H9 (cell line): ENCODE data around the gene TBC1D22A. TPM values are rescaled to one million over a fixed set of nuclear protein-coding genes. Genes with fewer than 3 reads are reported as not detected.
A peak's percentile ranks its signal among the peaks of the same experiment; 100 is the strongest.

Experiments
- DNase-seq: peaks from one replicate; pipeline ENCODE4 v3.0.0-alpha.2; 2017
- H2AFZ ChIP-seq: one replicate; pipeline ENCODE4 v1.6.1; 2013; ENCODE audit warnings: mild to moderate bottlenecking, low read length, control low read depth, moderate library complexity
- H2AK5ac ChIP-seq: 2 replicates; pipeline ENCODE4 v1.6.1; 2013; ENCODE audit warnings: low read length, control low read depth, mixed read lengths; ENCODE audit not compliant: insufficient read length
- H2BK120ac ChIP-seq: one replicate; pipeline ENCODE4 v1.6.1; 2013; ENCODE audit warnings: low read depth, mild to moderate bottlenecking, low read length, control low read depth, inconsistent platforms; ENCODE audit not compliant: poor library complexity, severe bottlenecking
- H2BK12ac ChIP-seq: 2 replicates; pipeline ENCODE4 v1.6.1; 2013; ENCODE audit warnings: low read length, control low read depth, mixed read lengths, low read depth; ENCODE audit not compliant: insufficient read length
- H2BK15ac ChIP-seq: 2 replicates; pipeline ENCODE4 v1.6.1; 2013; ENCODE audit warnings: low read depth, low read length, control low read depth
- H2BK20ac ChIP-seq: one replicate; pipeline ENCODE4 v1.6.1; 2013; ENCODE audit warnings: low read depth, mild to moderate bottlenecking, low read length, control low read depth, inconsistent platforms; ENCODE audit not compliant: poor library complexity, severe bottlenecking
- H2BK5ac ChIP-seq: 2 replicates; pipeline ENCODE4 v1.6.1; 2013; ENCODE audit warnings: low read length, control low read depth, mixed read lengths; ENCODE audit not compliant: insufficient read length
- H3K14ac ChIP-seq: 2 replicates; pipeline ENCODE4 v1.6.1; 2013; ENCODE audit warnings: low read length, control low read depth; ENCODE audit not compliant: insufficient read depth
- H3K18ac ChIP-seq: 2 replicates; pipeline ENCODE4 v1.6.1; 2013; ENCODE audit warnings: low read depth, mild to moderate bottlenecking, mixed read lengths, low read length, control low read depth; ENCODE audit not compliant: insufficient read length
- H3K23ac ChIP-seq: 2 replicates; pipeline ENCODE4 v1.6.1; 2013; ENCODE audit warnings: low read length, control low read depth, mixed read lengths, low read depth; ENCODE audit not compliant: insufficient read length
- H3K23me2 ChIP-seq: 2 replicates; pipeline ENCODE4 v1.6.1; 2013; ENCODE audit warnings: low read depth, mild to moderate bottlenecking, mixed read lengths, low read length, control low read depth; ENCODE audit not compliant: insufficient read length, poor library complexity, severe bottlenecking
- H3K27ac ChIP-seq: 2 replicates; pipeline ENCODE4 v1.5.1; 2013; ENCODE audit warnings: low read length, control low read depth, mixed read lengths, low read depth; ENCODE audit not compliant: insufficient read length
- H3K27me3 ChIP-seq: 2 replicates; pipeline ENCODE4 v1.6.1; 2013; ENCODE audit warnings: low read length, control low read depth, inconsistent platforms; ENCODE audit not compliant: insufficient read depth
- H3K4ac ChIP-seq: 2 replicates; pipeline ENCODE4 v1.6.1; 2013; ENCODE audit warnings: low read depth, mild to moderate bottlenecking, control low read depth, inconsistent platforms, low read length, moderate library complexity
- H3K4me1 ChIP-seq: 2 replicates; pipeline ENCODE4 v1.6.1; 2013; ENCODE audit warnings: low read length, control low read depth, inconsistent platforms; ENCODE audit not compliant: insufficient read depth
- H3K4me2 ChIP-seq: 2 replicates; pipeline ENCODE4 v1.6.1; 2013; ENCODE audit warnings: low read length, control low read depth, mixed read lengths; ENCODE audit not compliant: insufficient read length, insufficient read depth
- H3K56ac ChIP-seq: 2 replicates; pipeline ENCODE4 v1.6.1; 2013; ENCODE audit warnings: low read depth, mild to moderate bottlenecking, mixed read lengths, low read length, control low read depth; ENCODE audit not compliant: insufficient read length
- H3K79me1 ChIP-seq: 2 replicates; pipeline ENCODE4 v1.6.1; 2013; ENCODE audit warnings: low read depth, mild to moderate bottlenecking, moderate library complexity, low read length, control low read depth, inconsistent platforms; ENCODE audit not compliant: insufficient read depth, poor library complexity, severe bottlenecking
- H3K79me2 ChIP-seq: 2 replicates; pipeline ENCODE4 v1.6.1; 2013; ENCODE audit warnings: low read length, control low read depth, inconsistent platforms; ENCODE audit not compliant: insufficient read depth
- H3K9ac ChIP-seq: 2 replicates; pipeline ENCODE4 v1.6.1; 2013; ENCODE audit warnings: low read length, control low read depth, mixed read lengths; ENCODE audit not compliant: insufficient read length; ENCODE audit errors: extremely low read depth
- H3K9me3 ChIP-seq: one replicate; pipeline ENCODE4 v1.6.1; 2013; ENCODE audit warnings: low read depth, low read length, inconsistent platforms; ENCODE audit not compliant: control insufficient read depth
- H3T11ph ChIP-seq: one replicate; pipeline ENCODE4 v1.6.1; 2013; ENCODE audit warnings: mild to moderate bottlenecking, low read length, control low read depth, inconsistent platforms
- H4K20me1 ChIP-seq: one replicate; pipeline ENCODE4 v1.6.1; 2013; ENCODE audit not compliant: control insufficient read depth, insufficient read length, insufficient read depth
- H4K5ac ChIP-seq: 2 replicates; pipeline ENCODE4 v1.6.1; 2013; ENCODE audit warnings: low read depth, mild to moderate bottlenecking, mixed read lengths, low read length, control low read depth; ENCODE audit not compliant: insufficient read length
- H4K8ac ChIP-seq: replicated peaks from 2 replicates; pipeline ENCODE4 v1.6.1; 2013; ENCODE audit warnings: low read length, control low read depth, mixed read lengths, low read depth; ENCODE audit not compliant: insufficient read length
- H4K91ac ChIP-seq: 2 replicates; pipeline ENCODE4 v1.6.1; 2013; ENCODE audit warnings: low read depth, mild to moderate bottlenecking, moderate library complexity, mixed read lengths, low read length, control low read depth; ENCODE audit not compliant: insufficient read length
- H3K27ac Mint-ChIP-seq, 3 experiments: 2 replicates in 2 of 3; 3 replicates in 1 of 3; pipeline ENCODE4 v1.8.0; 2020 to 2021; ENCODE audit warnings: mixed read lengths in 3 of 3, mild to moderate bottlenecking in 1 of 3, moderate library complexity in 1 of 3
- H3K27me3 Mint-ChIP-seq: 2 replicates; pipeline ENCODE4 v1.8.0; 2021; ENCODE audit warnings: low read depth, mild to moderate bottlenecking, moderate library complexity, mixed read lengths
- H3K36me3 Mint-ChIP-seq, 3 experiments: 2 replicates in 2 of 3; 3 replicates in 1 of 3; pipeline ENCODE4 v1.8.0; 2020 to 2021; ENCODE audit warnings: low read depth in 3 of 3, mixed read lengths in 3 of 3; ENCODE audit not compliant: insufficient read depth in 1 of 3
- H3K4me1 Mint-ChIP-seq, 2 experiments: 2 replicates each; pipeline ENCODE4 v1.8.0; 2020; ENCODE audit warnings: mixed read lengths in 2 of 2
- H3K4me3 Mint-ChIP-seq, 2 experiments: 2 replicates in 1 of 2; 3 replicates in 1 of 2; pipeline ENCODE4 v1.8.0; 2020 to 2021; ENCODE audit warnings: mild to moderate bottlenecking in 2 of 2, mixed read lengths in 2 of 2, moderate library complexity in 1 of 2
- H3K9me3 Mint-ChIP-seq, 2 experiments: 2 replicates in 1 of 2; 3 replicates in 1 of 2; pipeline ENCODE4 v1.8.0; 2020; ENCODE audit warnings: mild to moderate bottlenecking in 2 of 2, mixed read lengths in 2 of 2, moderate library complexity in 1 of 2
- CTCF ChIP-seq: fragments of 200-600 bp; sonication (generic); conservative IDR thresholded peaks from 3 replicates; pipeline ENCODE4 v1.8.0; 2021; ENCODE audit warnings: antibody characterized with exemption, mild to moderate bottlenecking
- WGBS: extraction: QIAGEN DNeasy Blood & Tissue Kit; methylation state at CpG from one replicate; pipeline ENCODE4 v1.1.7; 2013; ENCODE audit warnings: missing lambda C conversion rate, low lambda C conversion rate, mixed read lengths; ENCODE audit not compliant: insufficient read length; ENCODE audit errors: extremely low coverage; 5-methylcytosine and 5-hydroxymethylcytosine counted together
- total RNA-seq: library from RNA; stranded (reverse); gene quantifications from 2 replicates; pipeline ENCODE4 v1.2.1, GENCODE V29; 2021

Gene TBC1D22A
- total RNA-seq, 1 experiment from 2014 or later = 20.8 TPM

DNA sequence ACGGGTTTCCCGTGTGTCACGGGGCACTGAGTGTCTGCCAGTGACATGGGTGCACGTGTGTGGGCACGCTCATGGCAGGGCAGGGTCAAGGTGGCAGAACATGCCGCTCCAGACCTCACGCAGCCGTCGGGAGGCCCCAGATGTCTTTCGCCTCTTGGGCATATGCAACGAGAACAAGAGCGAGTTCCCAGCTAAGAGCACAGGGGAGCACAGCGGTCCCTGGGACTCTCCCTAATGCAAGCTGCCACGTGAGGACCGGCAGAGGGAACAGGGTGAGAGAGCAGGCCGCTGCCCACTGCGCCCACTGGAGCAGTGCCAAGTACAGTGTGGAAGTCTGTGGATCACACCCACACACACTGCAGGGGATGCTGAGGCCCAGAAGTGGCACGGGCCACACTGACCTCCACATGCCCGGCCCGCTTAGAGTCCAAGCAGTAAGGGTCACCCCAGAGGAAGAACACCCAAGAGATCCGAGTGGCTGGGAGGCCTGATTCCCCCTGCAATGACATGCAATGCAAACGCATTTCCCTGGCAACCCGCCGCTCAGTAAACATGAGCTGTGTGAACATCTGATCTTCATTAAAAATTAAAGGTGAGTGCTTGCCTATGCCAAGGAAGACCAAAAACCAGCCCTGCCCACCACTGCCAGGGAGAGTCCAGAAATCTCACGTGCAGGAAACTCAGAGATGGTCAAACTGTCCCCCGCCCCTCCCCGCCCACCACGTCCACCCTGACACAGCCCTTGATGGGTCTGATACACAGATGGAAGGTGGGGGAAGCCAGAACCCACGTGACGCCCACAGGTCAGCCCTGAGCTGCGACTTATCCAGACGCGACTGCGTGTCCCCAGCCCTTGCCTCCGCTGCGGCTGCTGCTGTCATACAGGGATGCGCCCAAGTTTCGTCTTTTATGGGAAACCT, 36.1 kb upstream of the TBC1D22A start:
- no CpG with 5 or more reads among the region's 38 CpGs for WGBS
- Histone ChIP-seq H2BK12ac (no peak overlapping the region), H3K79me2 (no peaks in the 10 kb centered on the region), H3K9ac (no peak overlapping the region), H4K91ac (no peak overlapping the region), H4K8ac (no peak overlapping the region), H3K23me2 (no peaks in the 10 kb centered on the region), H2BK5ac (no peak overlapping the region), H3K27me3 (no peaks in the 10 kb centered on the region), H2AK5ac (no peak overlapping the region), H2BK15ac (no peak overlapping the region), H2BK120ac (no peak overlapping the region), H3K56ac (no peak overlapping the region), H3K27ac (no peak overlapping the region), H4K5ac (no peak overlapping the region), H3T11ph (no peak overlapping the region), H3K14ac (no peak overlapping the region), H3K23ac (no peak overlapping the region), H3K18ac (no peak overlapping the region), H2AFZ (no peak overlapping the region), H3K4me2 (no peak overlapping the region), H4K20me1 (peaks cover 6% of the 10 kb centered on the region), H3K79me1 (no peaks in the 10 kb centered on the region), H3K4me1 (peaks cover 1% of the 10 kb centered on the region; the same call in 1 of the 2 replicates), H2BK20ac (no peak overlapping the region), H3K9me3 (no peaks in the 10 kb centered on the region), H3K4ac (no peak overlapping the region)
- H3K4me3 Mint-ChIP-seq = no peak overlapping the region
- H3K36me3 Mint-ChIP-seq = peaks cover 2 to 15% (median 11%) of the 10 kb centered on the region in 3 experiments; a peak in 6 of 7 replicates
- H3K4me1 Mint-ChIP-seq = peaks cover under 1 to 20% of the 10 kb centered on the region in 2 experiments
- no peaks in the 10 kb centered on the region for H3K9me3 Mint-ChIP-seq
- DNase-seq = no peak
- H3K27ac Mint-ChIP-seq = peak overlapping the region in 2 of 3 experiments; percentile 23 to 51; a peak in 1 of 7 replicates
- no peak for TF ChIP-seq CTCF
- H3K27me3 Mint-ChIP-seq = no peaks in the 10 kb centered on the region
